WERI-Rb-1 (cell line): ENCODE data around the gene EPAS1.
"Not testable (repeated sequence)": the region's sequence is repeated elsewhere in the genome, so short reads cannot be mapped to it uniquely, and the experiment has no call there.

Experiments
- DNase-seq: peaks from one replicate; pipeline ENCODE4 v3.0.0-alpha.2; 2020
- H3K27ac ChIP-seq: fragments of 250-450 bp; sonication (Bioruptor Pico); 2 replicates; pipeline ENCODE4 v1.5.1; 2020; ENCODE audit warnings: mild to moderate bottlenecking, moderate library complexity
- H3K27me3 ChIP-seq: fragments of 250-450 bp; sonication (Bioruptor Pico); 2 replicates; pipeline ENCODE4 v1.5.1; 2021; ENCODE audit warnings: mild to moderate bottlenecking, low read depth, moderate library complexity; ENCODE audit not compliant: insufficient read depth, severe bottlenecking
- H3K36me3 ChIP-seq: fragments of 250-450 bp; sonication (Bioruptor Pico); 2 replicates; pipeline ENCODE4 v1.5.1; 2020; ENCODE audit warnings: mild to moderate bottlenecking, moderate library complexity
- H3K4me3 ChIP-seq: 2 replicates; pipeline ENCODE4 v1.5.1; 2011; ENCODE audit warnings: low read depth, mild to moderate bottlenecking, control low read depth, low read length
- H3K9me3 ChIP-seq: fragments of 250-450 bp; sonication (Bioruptor Pico); 2 replicates; pipeline ENCODE4 v1.5.1; 2021; ENCODE audit warnings: mild to moderate bottlenecking, moderate library complexity; ENCODE audit not compliant: severe bottlenecking
- TF ChIP-seq, protein P1 (sequence below): IDR thresholded peaks from 2 replicates; pipeline ENCODE4 v1.5.1; 2011; ENCODE audit warnings: low read depth, mild to moderate bottlenecking, control low read depth, inconsistent platforms, low read length

Gene EPAS1

DNA sequence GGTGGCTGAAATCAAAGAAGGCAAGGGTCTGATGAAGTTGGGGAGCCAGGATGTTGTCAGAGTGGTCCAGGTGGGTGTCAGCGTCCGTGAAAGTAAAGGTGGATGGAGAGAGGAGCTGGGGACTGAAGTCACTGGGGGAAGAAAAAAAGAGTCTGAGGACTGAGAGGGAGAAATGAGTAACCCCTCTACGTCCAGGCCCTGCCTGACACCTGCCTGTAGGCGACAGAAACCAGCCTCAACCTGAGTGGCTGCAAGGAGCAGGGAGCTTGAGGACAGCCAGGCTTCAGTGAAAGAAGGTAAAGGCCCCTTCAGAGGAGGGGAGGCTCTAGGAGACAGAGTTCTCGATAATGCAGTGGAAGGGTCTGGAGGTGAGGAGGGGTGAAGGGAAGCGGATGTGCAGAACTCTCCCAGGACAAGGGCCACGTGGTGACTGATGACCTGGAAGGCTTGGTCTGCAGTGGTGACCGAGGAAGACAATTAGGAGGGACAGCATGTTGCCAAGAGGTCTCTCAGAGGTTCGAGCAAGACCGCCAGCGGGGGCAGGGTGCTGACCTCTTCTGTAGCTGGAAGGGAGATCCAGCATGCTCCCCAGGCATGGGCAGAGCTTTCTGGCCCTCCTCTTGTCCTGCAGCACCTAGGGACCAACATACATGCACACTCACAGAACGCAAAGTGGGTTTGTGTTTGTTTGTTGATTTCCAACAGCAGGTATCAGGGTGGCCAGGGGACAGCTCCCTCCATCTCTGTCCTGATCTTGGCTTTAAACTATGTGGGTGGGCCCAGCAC lies 95.5 kb downstream of the EPAS1 start:
- H3K36me3 ChIP-seq, result no peaks in the 10 kb centered on the region
- H3K4me3 ChIP-seq, result no peak overlapping the region
- TF ChIP-seq, protein P1, sequence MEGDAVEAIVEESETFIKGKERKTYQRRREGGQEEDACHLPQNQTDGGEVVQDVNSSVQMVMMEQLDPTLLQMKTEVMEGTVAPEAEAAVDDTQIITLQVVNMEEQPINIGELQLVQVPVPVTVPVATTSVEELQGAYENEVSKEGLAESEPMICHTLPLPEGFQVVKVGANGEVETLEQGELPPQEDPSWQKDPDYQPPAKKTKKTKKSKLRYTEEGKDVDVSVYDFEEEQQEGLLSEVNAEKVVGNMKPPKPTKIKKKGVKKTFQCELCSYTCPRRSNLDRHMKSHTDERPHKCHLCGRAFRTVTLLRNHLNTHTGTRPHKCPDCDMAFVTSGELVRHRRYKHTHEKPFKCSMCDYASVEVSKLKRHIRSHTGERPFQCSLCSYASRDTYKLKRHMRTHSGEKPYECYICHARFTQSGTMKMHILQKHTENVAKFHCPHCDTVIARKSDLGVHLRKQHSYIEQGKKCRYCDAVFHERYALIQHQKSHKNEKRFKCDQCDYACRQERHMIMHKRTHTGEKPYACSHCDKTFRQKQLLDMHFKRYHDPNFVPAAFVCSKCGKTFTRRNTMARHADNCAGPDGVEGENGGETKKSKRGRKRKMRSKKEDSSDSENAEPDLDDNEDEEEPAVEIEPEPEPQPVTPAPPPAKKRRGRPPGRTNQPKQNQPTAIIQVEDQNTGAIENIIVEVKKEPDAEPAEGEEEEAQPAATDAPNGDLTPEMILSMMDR, result no peak
- DNase-seq, result no peak
- no peaks in the 10 kb centered on the region for H3K9me3 ChIP-seq
- no peaks in the 10 kb centered on the region for H3K27me3 ChIP-seq
- H3K27ac ChIP-seq, result no peak overlapping the region

DNA sequence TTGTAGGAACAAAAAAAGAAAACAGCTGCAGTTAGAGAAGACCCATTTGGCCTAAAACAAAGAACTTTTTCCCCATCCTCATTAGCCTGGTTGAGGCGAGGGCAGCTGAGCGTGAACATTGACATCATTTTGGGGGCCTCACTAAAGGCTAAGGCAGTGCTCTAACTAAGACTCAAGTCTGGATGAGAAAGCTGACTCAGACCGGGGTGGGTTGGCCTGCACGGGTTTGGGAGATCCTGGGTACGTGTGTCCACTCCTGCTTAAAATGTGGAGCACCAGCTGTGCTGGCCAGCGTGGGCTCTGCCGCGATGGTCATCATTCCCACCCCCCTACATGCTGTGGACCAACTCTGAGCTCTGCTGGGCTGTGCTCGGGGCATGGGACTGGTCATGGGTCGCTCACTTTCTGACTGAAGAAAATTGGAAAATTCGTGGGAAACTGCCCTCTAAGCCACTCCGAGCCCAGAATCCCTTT lies 96.2 kb downstream of the EPAS1 start:
- DNase-seq, result no peak
- Histone ChIP-seq H3K4me3 (no peak overlapping the region), H3K36me3 (no peaks in the 10 kb centered on the region), H3K27me3 (no peaks in the 10 kb centered on the region), H3K27ac (no peak overlapping the region), H3K9me3 (no peaks in the 10 kb centered on the region)
- TF ChIP-seq, protein P1, result no peak

DNA sequence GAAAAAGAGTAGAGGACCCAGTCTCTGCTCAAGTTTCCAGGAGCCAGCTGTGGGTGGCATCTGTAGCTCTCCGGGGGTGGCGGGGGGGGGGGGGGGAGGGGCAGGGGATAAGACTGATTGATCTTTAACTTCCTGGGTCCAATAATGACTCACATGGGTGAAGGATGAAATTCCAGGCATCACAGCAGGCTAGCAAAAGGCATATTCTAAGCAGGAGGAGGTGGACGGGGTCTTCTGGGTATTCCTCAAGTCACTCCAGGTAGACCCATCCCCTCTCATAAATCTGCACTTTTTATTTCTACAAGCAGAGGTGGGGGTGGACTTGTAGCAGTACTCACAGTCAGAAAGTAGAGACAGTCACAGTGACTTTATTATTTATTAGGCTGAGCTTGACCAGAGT lies 96.7 kb downstream of the EPAS1 start:
- Histone ChIP-seq H3K4me3 (no peak overlapping the region), H3K27ac (no peak overlapping the region), H3K27me3 (no peaks in the 10 kb centered on the region), H3K9me3 (no peaks in the 10 kb centered on the region), H3K36me3 (no peaks in the 10 kb centered on the region)
- TF ChIP-seq, protein P1, result no peak
- DNase-seq, result no peak

DNA sequence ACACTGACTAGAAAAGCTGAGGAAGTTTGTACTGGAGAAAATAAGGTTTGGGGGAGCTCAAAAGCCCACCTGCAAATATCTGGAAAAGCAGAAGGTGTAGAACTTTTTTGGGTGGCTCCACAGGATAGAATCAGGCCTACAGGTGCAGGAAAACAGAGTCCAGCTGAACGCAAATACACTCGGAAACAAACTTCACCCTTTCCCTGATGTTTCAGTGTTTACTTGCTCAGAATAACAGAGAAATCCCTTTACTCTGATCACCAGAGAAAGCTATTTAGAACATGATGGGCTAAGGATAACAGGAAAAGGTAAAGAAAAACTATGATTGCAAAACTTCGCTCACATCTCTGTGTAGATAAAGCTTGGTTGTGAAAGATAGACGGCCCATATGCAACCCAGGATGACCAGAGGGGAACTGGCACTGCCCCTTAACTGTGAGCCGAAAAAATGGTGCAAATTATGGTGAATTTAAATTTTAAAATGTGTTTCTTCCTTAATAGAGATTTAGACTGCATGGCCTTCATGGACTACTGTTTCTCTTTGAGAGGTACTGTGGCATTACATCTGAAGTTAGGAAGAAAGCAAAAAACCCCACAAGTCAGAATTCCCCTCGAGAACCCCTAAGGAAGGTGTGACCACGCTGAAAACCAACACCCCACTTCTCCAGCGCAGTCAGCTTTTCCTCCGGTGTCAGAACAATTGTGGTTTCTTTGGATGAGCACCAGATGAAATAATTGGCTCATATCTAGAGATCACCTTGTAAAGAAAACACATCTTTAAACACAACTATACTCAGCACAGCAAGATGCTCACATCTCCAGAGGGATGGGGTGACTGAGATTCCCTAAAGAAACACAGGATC lies 97.7 kb downstream of the EPAS1 start:
- H3K27ac ChIP-seq, result no peak overlapping the region
- no peak for DNase-seq
- no peaks in the 10 kb centered on the region for H3K9me3 ChIP-seq
- TF ChIP-seq, protein P1, result no peak
- no peaks in the 10 kb centered on the region for H3K27me3 ChIP-seq
- no peaks in the 10 kb centered on the region for H3K36me3 ChIP-seq
- no peak overlapping the region for H3K4me3 ChIP-seq

DNA sequence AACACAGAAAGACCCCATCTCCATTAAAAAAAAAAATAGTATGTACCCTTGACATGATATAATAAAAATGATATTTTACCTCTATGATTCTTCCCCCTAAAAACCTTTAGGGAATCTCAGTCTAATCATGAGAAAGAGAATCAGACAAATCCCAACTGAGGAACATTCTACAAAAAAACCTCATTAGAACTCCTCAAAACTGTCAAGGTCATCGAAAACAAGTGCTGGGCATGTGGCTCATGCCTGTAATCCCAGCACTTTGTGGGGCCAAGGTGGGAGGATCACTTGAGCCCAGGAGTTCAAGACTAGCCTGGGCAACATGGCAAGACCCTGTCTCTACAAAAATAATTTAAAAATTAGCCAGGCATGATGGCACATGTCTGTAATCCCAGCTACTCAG lies 98.5 kb downstream of the EPAS1 start:
- H3K36me3 ChIP-seq, H3K27me3 ChIP-seq, DNase-seq, H3K4me3 ChIP-seq, H3K27ac ChIP-seq, H3K9me3 ChIP-seq: not testable (repeated sequence)

DNA sequence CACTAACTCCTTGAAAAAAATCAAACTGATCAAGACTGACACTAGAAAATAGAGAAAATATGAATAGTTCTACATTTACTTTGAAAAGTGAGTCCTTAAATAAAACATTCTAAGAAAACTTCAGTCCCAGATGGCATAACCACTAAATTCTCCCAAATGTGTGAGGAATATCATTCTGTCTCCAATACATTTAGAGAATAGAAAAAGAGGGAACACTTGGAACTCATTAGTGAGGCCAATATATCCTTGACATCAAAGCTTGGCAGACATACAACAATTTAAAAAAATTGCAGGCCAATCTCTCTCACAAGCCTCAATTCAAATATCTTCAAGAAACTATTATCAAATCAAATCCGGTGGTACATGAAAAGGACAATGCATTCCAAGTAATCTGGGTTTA lies 102.8 kb downstream of the EPAS1 start:
- Histone ChIP-seq H3K4me3 (no peak overlapping the region), H3K9me3 (no peaks in the 10 kb centered on the region), H3K36me3 (no peaks in the 10 kb centered on the region), H3K27ac (no peak overlapping the region), H3K27me3 (no peaks in the 10 kb centered on the region)
- TF ChIP-seq, protein P1, result no peak
- no peak for DNase-seq
